ENCODE results near the gene DYNLRB2. TPM values are rescaled to one million over a fixed set of nuclear protein-coding genes. Genes with fewer than 3 reads are reported as not detected.

The DYNLRB2 gene
- total and polyA plus RNA-seq, 2 experiments from 2014 or later = not detected

GRCh38 chr16:80596507-80597207 is 55.9 kb downstream of the DYNLRB2 start (continued):
- TF ChIP-seq ZNF462 (CRISPR knock-in tag; IDR thresholded peaks at IDR 0.05) (no peak), ZNF331 (CRISPR knock-in tag; IDR thresholded peaks at IDR 0.05; ENCODE audit: low read depth) (no peak), CTCF (conservative IDR thresholded peaks at IDR 0.05; ENCODE audit: low read depth in 2 of 2) (no peak), CREB1 (CRISPR knock-in tag; IDR thresholded peaks at IDR 0.05; ENCODE audit: low read depth) (no peak), ZNF114 (CRISPR knock-in tag; IDR thresholded peaks at IDR 0.05) (no peak), EZH2phosphoT487 (IDR thresholded peaks at IDR 0.05; ENCODE audit: unreplicated experiment) (no peak), EZH2 (IDR thresholded peaks at IDR 0.05; ENCODE audit: low read depth, unreplicated experiment) (no peak), POLR2AphosphoS5 (IDR thresholded peaks at IDR 0.05; ENCODE audit: low read depth) (no peak), NANOG (IDR thresholded peaks at IDR 0.05; ENCODE audit: borderline replicate concordance) (no peak)
